K562 (cell line): Measurements from ENCODE around the gene CEP72. TPM values are rescaled to one million over a fixed set of nuclear protein-coding genes. Genes with fewer than 3 reads are reported as not detected.

ENCODE experiments used
- BRF2 ChIP-seq: IDR thresholded peaks from 3 replicates; pipeline ENCODE4 v1.6.1; 2011; ENCODE audit warnings: borderline replicate concordance, mild to moderate bottlenecking; ENCODE audit not compliant: insufficient read length, insufficient read depth
- CREB1 ChIP-seq, 2 experiments: sonication (generic) in 1 of 2; formaldehyde crosslinking in 1 of 2; IDR thresholded peaks; 2 replicates each; pipeline versions ENCODE4 v1.6.1 to v1.8.0; 2012 to 2022; ENCODE audit warnings: inconsistent platforms in 1 of 2, mild to moderate bottlenecking in 1 of 2, missing genetic modification reagents in 1 of 2, moderate library complexity in 1 of 2
- E2F4 ChIP-seq: sonication (generic); formaldehyde crosslinking; IDR thresholded peaks from 2 replicates; pipeline ENCODE4 v1.8.0; 2022; ENCODE audit warnings: mild to moderate bottlenecking, low read depth, missing genetic modification reagents
- ELF1 ChIP-seq: fragments of 200-800 bp; sonication (Bioruptor generic); IDR thresholded peaks from 2 replicates; pipeline ENCODE4 v1.6.1; 2016; ENCODE audit warnings: missing genetic modification characterization, missing compliant biosample characterization
- GABPB1 ChIP-seq: sonication (generic); formaldehyde crosslinking; IDR thresholded peaks from 2 replicates; pipeline ENCODE4 v1.8.0; 2022; ENCODE audit warnings: mild to moderate bottlenecking, missing genetic modification reagents
- GTF2A2 ChIP-seq: IDR thresholded peaks from 2 replicates; pipeline ENCODE4 v1.6.1; 2016; ENCODE audit warnings: mild to moderate bottlenecking, missing genetic modification characterization, missing compliant biosample characterization
- IRF1 ChIP-seq: sonication (generic); formaldehyde crosslinking; IDR thresholded peaks from 2 replicates; pipeline ENCODE4 v1.8.0; 2022; ENCODE audit warnings: missing genetic modification reagents, mild to moderate bottlenecking, borderline replicate concordance
- SMARCA4 ChIP-seq: fragments of 450-650 bp; IDR thresholded peaks from 2 replicates; pipeline ENCODE4 v1.6.1; 2016
- ZEB2 ChIP-seq: fragments of 450-650 bp; IDR thresholded peaks from 2 replicates; pipeline ENCODE4 v1.6.1; 2016
- ZNF143 ChIP-seq: sonication (generic); formaldehyde crosslinking; IDR thresholded peaks from 2 replicates; pipeline ENCODE4 v1.9.0; 2022; ENCODE audit warnings: mild to moderate bottlenecking, missing genetic modification reagents
- ZNF23 ChIP-seq: fragments of 250-450 bp; sonication (Bioruptor Pico); IDR thresholded peaks from 2 replicates; pipeline ENCODE4 v1.4.0; 2020; ENCODE audit warnings: mild to moderate bottlenecking
- ZNF507 ChIP-seq: conservative IDR thresholded peaks from 2 replicates; pipeline ENCODE4 v1.6.1; 2017; ENCODE audit warnings: missing genetic modification characterization, missing compliant biosample characterization
- ZNF740 ChIP-seq, 3 experiments: fragments of 200-800 bp in 1 of 3; sonication (Bioruptor generic) in 1 of 3; sonication (generic) in 1 of 3; formaldehyde crosslinking in 1 of 3; IDR thresholded peaks; 2 replicates each; pipeline versions ENCODE4 v1.6.1 to v1.8.0; 2016 to 2022; ENCODE audit warnings: mild to moderate bottlenecking in 2 of 3, missing compliant biosample characterization in 2 of 3, missing genetic modification characterization in 2 of 3, missing genetic modification reagents in 1 of 3
- ZNF766 ChIP-seq: fragments of 200-800 bp; sonication (Bioruptor generic); conservative IDR thresholded peaks from 2 replicates; pipeline ENCODE4 v1.6.1; 2016; ENCODE audit warnings: missing genetic modification characterization, missing compliant biosample characterization
- polyA plus RNA-seq, 8 experiments: library from polyadenylated mRNA; depleted of rRNA in 4 of 8; stranded (reverse) in 5 of 8; unstranded in 3 of 8; fragments of >200 nt; fragmentation: Nextera tagmentation in 2 of 8; fragmentation: Illumina TruSeq in 1 of 8; extraction: Ambion mirVana in 2 of 8; extraction: Trizol in 1 of 8; gene quantifications; 2 replicates each; pipeline versions ENCODE4 v1.2.1 to v1.2.3, GENCODE V29; 2011 to 2014; ENCODE audit warnings: inconsistent platforms in 1 of 8, missing spikeins in 1 of 8
- total RNA-seq, 7 experiments: library from RNA; depleted of rRNA in 6 of 7; stranded (reverse); fragments of >200 nt in 6 of 7; fragmentation: Illumina TruSeq in 2 of 7; extraction: Trizol in 2 of 7; gene quantifications; 2 replicates each; pipeline versions ENCODE4 v1.2.1 to v1.2.3, GENCODE V29; 2011 to 2021; ENCODE audit warnings: low replicate concordance in 1 of 7
- TF ChIP-seq, protein P1 (sequence below), 2 experiments: fragments of 450-650 bp; formaldehyde crosslinking in 1 of 2; IDR thresholded peaks; 2 replicates each; pipeline versions ENCODE4 v1.4.0 to v1.6.1; 2014 to 2020; ENCODE audit warnings: mild to moderate bottlenecking in 2 of 2, borderline replicate concordance in 1 of 2, low read depth in 1 of 2

The CEP72 gene
- total and polyA plus RNA-seq, 9 of the 15 experiments (the other 6 are each of a cell fraction or from before 2014, with no cell fraction given), result 0.89 to 38.1 (median 14.2) TPM

DNA sequence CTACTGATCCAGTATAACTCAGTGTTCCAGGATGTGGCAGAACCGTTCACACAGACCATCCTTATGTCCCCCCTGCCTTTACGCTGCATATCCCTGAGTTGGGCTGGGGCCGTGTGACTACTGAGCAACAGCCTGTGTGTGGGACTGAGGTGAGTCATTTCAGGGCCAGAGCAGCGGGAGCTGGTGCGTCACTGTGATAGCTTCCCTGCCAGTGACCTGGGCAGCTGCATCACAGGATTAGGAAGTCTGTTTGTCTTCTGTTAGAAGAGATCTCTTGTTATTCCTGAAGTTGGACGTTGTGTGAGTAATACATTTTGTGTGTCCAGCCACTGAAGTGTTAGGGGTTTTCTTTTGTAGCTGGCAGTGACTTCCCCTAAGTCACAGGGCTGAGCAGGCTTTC lies 45.4 kb downstream of the CEP72 start (continued):
- TF ChIP-seq ZNF740 (CRISPR knock-in tag; IDR thresholded peaks at IDR 0.05), result no peak
- no peak for TF ChIP-seq ZNF740 (tag; IDR thresholded peaks at IDR 0.05)
- no peak for TF ChIP-seq BRF2
- 0 out of 2 replicates have a peak, but pooled peaks have one; percentile 48 for TF ChIP-seq GABPB1
- TF ChIP-seq ELF1 (tag), result no peak
- no peak for TF ChIP-seq ZEB2
- peak; percentile 81 for TF ChIP-seq CREB1 (IDR thresholded peaks at IDR 0.05)
- peak; percentile 75; the same call in 1 of the 2 replicates for TF ChIP-seq CREB1 (CRISPR knock-in tag; IDR thresholded peaks at IDR 0.05)
- no peak for TF ChIP-seq IRF1
- TF ChIP-seq ZNF23 (CRISPR knock-in tag), result no peak
- no peak for TF ChIP-seq ZNF143 (CRISPR knock-in tag)
- TF ChIP-seq, protein P1, sequence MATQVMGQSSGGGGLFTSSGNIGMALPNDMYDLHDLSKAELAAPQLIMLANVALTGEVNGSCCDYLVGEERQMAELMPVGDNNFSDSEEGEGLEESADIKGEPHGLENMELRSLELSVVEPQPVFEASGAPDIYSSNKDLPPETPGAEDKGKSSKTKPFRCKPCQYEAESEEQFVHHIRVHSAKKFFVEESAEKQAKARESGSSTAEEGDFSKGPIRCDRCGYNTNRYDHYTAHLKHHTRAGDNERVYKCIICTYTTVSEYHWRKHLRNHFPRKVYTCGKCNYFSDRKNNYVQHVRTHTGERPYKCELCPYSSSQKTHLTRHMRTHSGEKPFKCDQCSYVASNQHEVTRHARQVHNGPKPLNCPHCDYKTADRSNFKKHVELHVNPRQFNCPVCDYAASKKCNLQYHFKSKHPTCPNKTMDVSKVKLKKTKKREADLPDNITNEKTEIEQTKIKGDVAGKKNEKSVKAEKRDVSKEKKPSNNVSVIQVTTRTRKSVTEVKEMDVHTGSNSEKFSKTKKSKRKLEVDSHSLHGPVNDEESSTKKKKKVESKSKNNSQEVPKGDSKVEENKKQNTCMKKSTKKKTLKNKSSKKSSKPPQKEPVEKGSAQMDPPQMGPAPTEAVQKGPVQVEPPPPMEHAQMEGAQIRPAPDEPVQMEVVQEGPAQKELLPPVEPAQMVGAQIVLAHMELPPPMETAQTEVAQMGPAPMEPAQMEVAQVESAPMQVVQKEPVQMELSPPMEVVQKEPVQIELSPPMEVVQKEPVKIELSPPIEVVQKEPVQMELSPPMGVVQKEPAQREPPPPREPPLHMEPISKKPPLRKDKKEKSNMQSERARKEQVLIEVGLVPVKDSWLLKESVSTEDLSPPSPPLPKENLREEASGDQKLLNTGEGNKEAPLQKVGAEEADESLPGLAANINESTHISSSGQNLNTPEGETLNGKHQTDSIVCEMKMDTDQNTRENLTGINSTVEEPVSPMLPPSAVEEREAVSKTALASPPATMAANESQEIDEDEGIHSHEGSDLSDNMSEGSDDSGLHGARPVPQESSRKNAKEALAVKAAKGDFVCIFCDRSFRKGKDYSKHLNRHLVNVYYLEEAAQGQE (IDR thresholded peaks at IDR 0.05; ENCODE audit: borderline replicate concordance), result no peak
- TF ChIP-seq, protein P1 (CRISPR knock-in tag; IDR thresholded peaks at IDR 0.05; ENCODE audit: low read depth), result no peak
- TF ChIP-seq ZNF507 (tag), result no peak
- TF ChIP-seq ZNF766 (CRISPR knock-in tag), result no peak
- TF ChIP-seq SMARCA4, result peak; percentile 96
- no peak for TF ChIP-seq E2F4 (CRISPR knock-in tag)
- TF ChIP-seq GTF2A2 (tag), result no peak
